PC-3 (cell line): Measurements from ENCODE around the gene UBAC1. TPM values are rescaled to one million over a fixed set of nuclear protein-coding genes. Genes with fewer than 3 reads are reported as not detected.

Source experiments
- ATAC-seq: fragments of 200-7000 bp; cut with Tn5 transposase; 2 replicates; pipeline ENCODE4 v1.9.1; 2020; ENCODE audit warnings: mild to moderate bottlenecking, moderate library complexity
- BruUV-seq: library from RNA; stranded (reverse); fragments of 400-500 nt; replicated peaks from 2 replicates; lab custom pipeline; 2021; lab: Mats Ljungman, UMichigan
- CTCF ChIA-PET: fragments of 300-600 bp; sonication (Branson Sonifier 250); formaldehyde crosslinking; loops from one replicate; lab custom pipeline; 2022; ENCODE audit warnings: antibody characterized with exemption; lab: Charles Lee
- POLR2A ChIA-PET: fragments of 300-600 bp; sonication (Branson Sonifier 250); formaldehyde crosslinking; loops from one replicate; lab custom pipeline; 2022; ENCODE audit warnings: antibody characterized with exemption; ENCODE audit not compliant: unreplicated experiment; lab: Charles Lee
- DNase-seq: peaks from one replicate; pipeline ENCODE4 v3.0.0-alpha.2; 2015
- H2AFZ ChIP-seq: fragments of 300-600 bp; sonication (generic); 2 replicates; pipeline ENCODE4 v1.6.0; 2016; ENCODE audit warnings: antibody characterized with exemption, low read length
- H3F3A ChIP-seq: fragments of 300-600 bp; sonication (generic); one replicate; pipeline ENCODE4 v1.6.0; 2017; ENCODE audit warnings: antibody characterized with exemption, low read length, control low read depth, mild to moderate bottlenecking; ENCODE audit not compliant: unreplicated experiment
- H3K27ac ChIP-seq: fragments of 300-600 bp; sonication (generic); 2 replicates; pipeline ENCODE4 v1.5.1; 2016; ENCODE audit warnings: mild to moderate bottlenecking, low read length
- H3K27me3 ChIP-seq: fragments of 300-600 bp; sonication (generic); 2 replicates; pipeline ENCODE4 v1.6.1; 2016; ENCODE audit warnings: low read length, mixed read lengths
- H3K36me3 ChIP-seq: fragments of 300-600 bp; sonication (generic); 2 replicates; pipeline ENCODE4 v1.6.1; 2016; ENCODE audit warnings: low read depth, mixed run types, low read length, mixed read lengths
- H3K4me1 ChIP-seq: fragments of 300-600 bp; sonication (generic); 2 replicates; pipeline ENCODE4 v1.5.1; 2016; ENCODE audit warnings: low read length; ENCODE audit not compliant: insufficient read depth
- H3K4me2 ChIP-seq: fragments of 300-600 bp; sonication (generic); 2 replicates; pipeline ENCODE4 v1.6.0; 2016; ENCODE audit warnings: low read length
- H3K4me3 ChIP-seq: fragments of 300-600 bp; sonication (generic); 2 replicates; pipeline ENCODE4 v1.5.1; 2016; ENCODE audit warnings: mild to moderate bottlenecking, low read length, mixed read lengths
- H3K79me2 ChIP-seq: fragments of 300-600 bp; sonication (generic); 2 replicates; pipeline ENCODE4 v1.6.1; 2017; ENCODE audit warnings: low read length, mixed read lengths
- H3K9ac ChIP-seq: fragments of 300-600 bp; sonication (generic); 2 replicates; pipeline ENCODE4 v1.6.0; 2016; ENCODE audit warnings: mild to moderate bottlenecking, low read length
- H3K9me2 ChIP-seq: fragments of 300-600 bp; sonication (generic); replicated peaks from 2 replicates; pipeline ENCODE4 v1.6.1; 2016; ENCODE audit warnings: mixed run types, low read length, mixed read lengths
- H3K9me3 ChIP-seq: fragments of 300-600 bp; sonication (generic); 2 replicates; pipeline ENCODE4 v1.6.1; 2016; ENCODE audit warnings: low read length, mixed read lengths
- H4K20me1 ChIP-seq: fragments of 300-600 bp; sonication (generic); 2 replicates; pipeline ENCODE4 v1.6.1; 2016; ENCODE audit warnings: low read length, mixed read lengths
- CTCF ChIP-seq: fragments of 300-600 bp; sonication (generic); conservative IDR thresholded peaks from 2 replicates; pipeline ENCODE4 v1.5.1; 2017; ENCODE audit warnings: antibody characterized with exemption, low read depth, mild to moderate bottlenecking, low read length
- EZH2 ChIP-seq: fragments of 300-600 bp; sonication (generic); IDR thresholded peaks from one replicate; pipeline ENCODE4 v1.6.1; 2017; ENCODE audit warnings: antibody characterized with exemption, mild to moderate bottlenecking, low read length; ENCODE audit not compliant: unreplicated experiment
- EZH2phosphoT487 ChIP-seq: fragments of 300-600 bp; sonication (generic); IDR thresholded peaks from 2 replicates; pipeline ENCODE4 v1.6.1; 2018; ENCODE audit warnings: mild to moderate bottlenecking, antibody characterized with exemption, low read length, borderline replicate concordance
- intact Hi-C: fragments of 100-400 bp; cut with micrococcal nuclease; formaldehyde crosslinking; loops from 2 replicates; pipeline ENCODE4 v1.9.0; 2023
- total RNA-seq: library from RNA; depleted of rRNA; stranded (reverse); fragments of >200 nt; gene quantifications from 2 replicates; pipeline ENCODE4 v1.2.3, GENCODE V29; 2014

UBAC1 gene
- total RNA-seq, 1 experiment from 2014 or later, result 77.3 TPM

DNA sequence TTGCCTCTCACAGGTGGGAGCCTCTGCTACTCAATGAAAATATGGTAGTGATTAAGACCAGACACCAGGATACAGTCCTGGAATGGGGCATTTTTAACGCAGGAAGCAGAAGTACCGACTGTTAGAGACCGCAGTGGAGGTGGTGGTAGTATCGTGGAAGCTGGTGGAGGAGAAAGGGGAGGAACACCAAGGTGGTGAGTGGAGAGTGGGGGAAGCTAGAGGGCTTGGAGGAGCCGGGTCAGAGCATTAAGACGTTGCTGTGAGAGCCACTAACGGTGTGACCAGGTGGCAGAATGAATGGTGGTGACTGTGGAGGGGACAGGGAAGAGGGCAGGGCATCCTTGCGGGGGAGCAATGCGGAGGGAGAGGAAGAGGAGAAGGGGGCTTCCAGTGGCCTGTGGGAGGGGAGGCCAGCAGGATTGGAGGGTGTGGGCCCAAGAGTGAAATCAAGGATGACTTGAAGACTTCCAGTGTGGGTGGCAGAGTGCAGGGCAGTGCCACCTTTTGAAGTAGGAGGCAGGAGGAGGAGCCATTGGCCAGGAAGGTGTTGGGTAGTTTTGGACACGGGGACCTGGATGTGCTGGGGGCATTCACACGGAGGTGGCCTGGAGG, 1.6 kb upstream of the UBAC1 start:
- no peak overlapping the region for H3K4me3 ChIP-seq
- no peaks in the 10 kb centered on the region for H3K9me3 ChIP-seq
- peaks cover 7% of the 10 kb centered on the region; the same call in 1 of the 2 replicates for H4K20me1 ChIP-seq
- peaks cover 31% of the 10 kb centered on the region for H3K79me2 ChIP-seq
- BruUV-seq, result no TSS peak
- no peak overlapping the region for H3K4me2 ChIP-seq
- POLR2A ChIA-PET, result no interaction called here
- no peaks in the 10 kb centered on the region for H3F3A ChIP-seq
- CTCF ChIA-PET, result no interaction called here
- H3K9me2 ChIP-seq, result no peaks in the 10 kb centered on the region
- H3K4me1 ChIP-seq, result peaks cover 10% of the 10 kb centered on the region
- DNase-seq (no peak), ATAC-seq (no peak)
- no peaks in the 10 kb centered on the region for H3K27me3 ChIP-seq
- H3K36me3 ChIP-seq, result no peaks in the 10 kb centered on the region
- no peak overlapping the region for H3K27ac ChIP-seq
- TF ChIP-seq CTCF, result no peak
- no peak overlapping the region for H3K9ac ChIP-seq
- intact Hi-C loops, result loop anchor here (5.0 kb wide), 1 partner anchor 56 kb away; the partner anchor contains the start of gene CAMSAP1
- H2AFZ ChIP-seq, result no peak overlapping the region

DNA sequence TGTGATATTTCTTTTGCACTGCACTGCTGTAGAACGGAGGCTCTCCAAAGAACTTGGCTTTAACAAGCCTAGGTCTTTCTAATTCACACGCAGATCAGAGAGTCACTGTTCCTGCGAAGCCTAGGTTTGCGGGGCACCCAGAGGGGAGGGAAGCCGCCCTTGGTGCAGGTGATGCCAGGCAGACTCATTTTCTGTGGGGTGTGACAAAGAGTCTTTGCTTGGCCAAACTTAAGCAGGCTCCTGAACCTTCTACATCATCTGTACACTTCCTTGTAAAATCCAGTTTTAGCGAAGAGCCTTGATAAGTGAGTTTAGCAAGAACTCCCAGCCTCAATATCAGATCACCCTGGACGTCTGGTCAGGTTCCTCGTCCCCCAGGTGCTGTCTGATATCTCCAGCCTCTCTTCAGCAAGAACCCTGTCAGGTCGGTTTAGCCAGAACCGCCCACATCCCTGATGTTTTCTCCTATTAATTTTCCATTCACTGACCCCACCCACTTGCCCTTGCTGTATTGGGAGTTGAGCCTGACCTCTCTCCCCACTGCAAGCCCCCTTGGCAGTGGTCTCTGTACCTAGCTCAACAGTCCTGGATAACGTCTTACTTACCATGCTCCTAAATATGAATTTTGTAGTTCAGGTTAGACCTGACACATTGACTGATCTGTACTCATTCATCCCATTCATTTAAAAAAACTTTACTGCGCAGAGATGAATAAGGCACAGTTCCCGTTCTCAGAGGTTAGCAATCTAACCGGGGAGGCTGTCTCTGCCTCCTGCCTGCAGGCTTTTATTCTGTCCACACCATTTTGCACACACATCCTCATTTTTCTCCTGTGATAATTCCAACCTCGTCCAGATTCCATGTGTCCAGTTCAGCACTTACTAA, 880 bp upstream of the UBAC1 start:
- Histone ChIP-seq H3K79me2 (peaks cover 39% of the 10 kb centered on the region), H3K9me3 (no peaks in the 10 kb centered on the region), H3K27me3 (no peaks in the 10 kb centered on the region), H3K4me3 (peak overlapping the region; percentile 70), H3K36me3 (no peaks in the 10 kb centered on the region), H3K4me2 (peak overlapping the region; percentile 96), H4K20me1 (peaks cover 7% of the 10 kb centered on the region; the same call in 1 of the 2 replicates), H3F3A (no peaks in the 10 kb centered on the region), H3K9me2 (no peaks in the 10 kb centered on the region), H3K4me1 (peaks cover 10% of the 10 kb centered on the region), H3K9ac (peak overlapping the region; percentile 57), H2AFZ (peak overlapping the region; percentile 92), H3K27ac (no peak overlapping the region)
- ChIA-PET CTCF (no interaction called here), POLR2A (interaction anchor here (0.6 kb wide), 1 partner anchor 401 kb away, joined by 3 read pairs; no protein-coding TSS in a partner anchor)
- intact Hi-C loops, result loop anchor here (1.0 to 5.0 kb wide), 2 partner anchors 55 to 90 kb away; partner anchors contain the start of gene CAMSAP1
- DNase-seq, result peak; percentile 18
- TF ChIP-seq EZH2phosphoT487 (no peak), CTCF (no peak), EZH2 (no peak)
- ATAC-seq, result no peak
- no TSS peak for BruUV-seq
